Measurements from ENCODE around the gene LELP1. TPM values are rescaled to one million over a fixed set of nuclear protein-coding genes. Genes with fewer than 3 reads are reported as not detected.

The LELP1 gene
- total and polyA plus RNA-seq, 9 of the 15 experiments (the other 6 are each of a cell fraction or from before 2014, with no cell fraction given) = not detected

GRCh38 chr1:153180556-153180955 lies 22.7 kb upstream of the LELP1 start:
- H3K79me2 ChIP-seq (ENCODE audit: control insufficient read depth, insufficient read depth, low read length) = no peaks in the 10 kb centered on the region
- no peaks in the 10 kb centered on the region for H3K9me1 ChIP-seq (ENCODE audit: control insufficient read depth, insufficient read depth, low read length)
- ChIA-PET CTCF (ENCODE audit: low intra/inter-chr PET ratio) (interaction anchor here (1.0 kb wide), 1 partner anchor 12 kb away, joined by 4 read pairs; no protein-coding TSS in a partner anchor), POLR2A (no interaction called here)
- H3K4me2 ChIP-seq (ENCODE audit: insufficient read depth, low read length) = no peak overlapping the region
- no peaks in the 10 kb centered on the region for H3K9me3 ChIP-seq (replicated peaks; ENCODE audit: control insufficient read depth, insufficient read depth, low read depth, low read length)
- no peaks in the 10 kb centered on the region for H4K20me1 ChIP-seq (replicated peaks; ENCODE audit: control insufficient read depth, insufficient read depth, low read length)
- no peak overlapping the region for H3K9ac ChIP-seq (ENCODE audit: insufficient read depth in 1 of 2, low read depth in 2 of 2, low read length in 2 of 2)
- BruUV-seq (replicated peaks) = no TSS peak
- no peak for ATAC-seq
- H3K27ac ChIP-seq (ENCODE audit: extremely low read depth, low read depth, low read length) = no peak overlapping the region
- H2AFZ ChIP-seq (ENCODE audit: low read depth, low read length) = no peak overlapping the region
- intact Hi-C loops (cut with micrococcal nuclease) (no loop called here), in situ Hi-C loops (cut with MboI) (loop anchor here (25.0 kb wide), 1 partner anchor 218 kb away; the partner anchor contains the start of gene SPRR4)
- H3K36me3 ChIP-seq (ENCODE audit: control insufficient read depth, insufficient read depth, low read length) = no peaks in the 10 kb centered on the region
- WGBS (ENCODE audit: insufficient coverage, low coverage, missing lambda C conversion rate) = 2% methylated on average over 4 of the region's 4 CpGs
- no peaks in the 10 kb centered on the region for H3K4me1 ChIP-seq (replicated peaks in 1 of 2; ENCODE audit: control insufficient read depth in 2 of 2, insufficient read depth in 2 of 2, low read length in 2 of 2)
- no peak overlapping the region for H3K4me3 ChIP-seq
- no peak for FAIRE-seq
- peak in 1 of 4 experiments; percentile 2 for DNase-seq (ENCODE audit: extremely low read depth in 1 of 4, low spot score in 3 of 4)
- no peaks in the 10 kb centered on the region for H3K27me3 ChIP-seq (ENCODE audit: control insufficient read depth in 2 of 2, insufficient read depth in 2 of 2, low read length in 2 of 2)
- TF ChIP-seq SMARCC2 (IDR thresholded peaks at IDR 0.05; ENCODE audit: low read depth) (no peak), HDAC1 (IDR thresholded peaks at IDR 0.05) (no peak), KDM5B (IDR thresholded peaks at IDR 0.05; ENCODE audit: insufficient replicate concordance, low read depth, low read length) (no peak), ATF2 (CRISPR knock-in tag; IDR thresholded peaks at IDR 0.05) (no peak), CTCF (IDR thresholded peaks at IDR 0.05 in 2 of 3, conservative IDR thresholded peaks at IDR 0.05 in 1 of 3; ENCODE audit: insufficient read depth in 2 of 3, low read depth in 1 of 3, low read length in 3 of 3) (peak in 2 of 3 experiments; percentile 22 to 32; a peak in 2 of 6 replicates), ZNF644 (tag; IDR thresholded peaks at IDR 0.05; ENCODE audit: low read depth) (no peak), REST (IDR thresholded peaks at IDR 0.05; ENCODE audit: borderline replicate concordance) (peak; percentile 31; the same call in 1 of the 2 replicates), REST (CRISPR knock-in tag; IDR thresholded peaks at IDR 0.05; ENCODE audit: low read depth) (no peak), FOXJ2 (tag; IDR thresholded peaks at IDR 0.05) (no peak), RNF2 (IDR thresholded peaks at IDR 0.05) (no peak), ZNF436 (CRISPR knock-in tag; IDR thresholded peaks at IDR 0.05) (no peak)
